ENCODE data around the gene URM1. TPM values are rescaled to one million over a fixed set of nuclear protein-coding genes. Genes with fewer than 3 reads are reported as not detected.

The URM1 gene
- total RNA-seq, 2 donors from 2014 or later, result 25.3 to 71.8 TPM

DNA sequence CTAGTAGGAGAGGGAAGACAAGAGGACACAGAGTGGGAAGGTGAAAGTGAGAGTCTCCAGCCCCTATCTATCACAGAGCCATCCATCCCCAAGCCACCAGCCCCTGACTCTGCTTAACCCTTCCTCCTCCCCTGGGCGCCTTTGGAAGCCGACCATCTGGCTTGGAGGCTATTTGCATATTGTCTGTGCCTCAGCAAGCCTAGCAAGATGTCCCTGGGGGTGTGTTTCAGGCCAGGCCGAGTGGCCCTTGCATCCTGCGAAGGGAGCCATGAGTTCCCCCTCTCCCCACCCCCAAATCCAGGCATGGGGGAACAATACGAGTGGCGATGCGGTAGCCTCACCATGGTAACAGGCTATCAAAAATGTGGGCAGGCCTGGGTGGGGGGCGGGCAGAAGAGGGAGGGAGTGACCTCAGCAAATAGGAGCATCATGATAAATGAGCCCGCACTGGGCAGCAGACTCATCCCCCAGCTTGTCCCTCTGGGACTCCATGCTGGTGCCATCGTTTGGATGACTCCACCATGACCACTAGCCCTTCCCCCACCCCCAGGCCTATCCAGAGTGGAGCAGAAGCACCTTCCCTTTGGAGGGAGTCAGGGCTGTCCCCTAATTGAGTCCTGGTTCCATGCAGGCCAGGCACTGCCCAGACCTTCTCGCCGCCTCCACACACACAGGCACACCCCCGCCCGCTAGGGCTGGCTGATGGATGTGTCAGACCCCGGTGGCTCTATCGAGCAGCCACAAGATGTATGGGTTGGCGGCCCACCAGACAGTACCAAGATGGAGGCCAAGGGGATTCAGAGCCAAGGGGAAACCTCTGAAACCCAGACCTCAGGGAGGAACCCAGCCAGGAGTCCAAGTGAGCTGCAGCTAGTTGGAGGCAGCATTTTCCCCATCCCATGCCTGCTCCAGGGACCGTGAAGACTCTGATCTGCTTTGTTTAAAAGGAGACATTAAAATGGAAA is 14.6 kb downstream of the URM1 start:
- peaks cover 32% of the 10 kb centered on the region for H3K36me3 ChIP-seq
- no peaks in the 10 kb centered on the region for H3K4me1 ChIP-seq (ENCODE audit: control insufficient read depth in 1 of 2, low read depth in 2 of 2)
- H3K4me3 ChIP-seq, result no peak overlapping the region
- DNase-seq (ENCODE audit: low spot score) (no peak), ATAC-seq (ENCODE audit: insufficient number of reproducible peaks, low FRiP score, low read depth) (no peak)
- TF ChIP-seq, protein P1, sequence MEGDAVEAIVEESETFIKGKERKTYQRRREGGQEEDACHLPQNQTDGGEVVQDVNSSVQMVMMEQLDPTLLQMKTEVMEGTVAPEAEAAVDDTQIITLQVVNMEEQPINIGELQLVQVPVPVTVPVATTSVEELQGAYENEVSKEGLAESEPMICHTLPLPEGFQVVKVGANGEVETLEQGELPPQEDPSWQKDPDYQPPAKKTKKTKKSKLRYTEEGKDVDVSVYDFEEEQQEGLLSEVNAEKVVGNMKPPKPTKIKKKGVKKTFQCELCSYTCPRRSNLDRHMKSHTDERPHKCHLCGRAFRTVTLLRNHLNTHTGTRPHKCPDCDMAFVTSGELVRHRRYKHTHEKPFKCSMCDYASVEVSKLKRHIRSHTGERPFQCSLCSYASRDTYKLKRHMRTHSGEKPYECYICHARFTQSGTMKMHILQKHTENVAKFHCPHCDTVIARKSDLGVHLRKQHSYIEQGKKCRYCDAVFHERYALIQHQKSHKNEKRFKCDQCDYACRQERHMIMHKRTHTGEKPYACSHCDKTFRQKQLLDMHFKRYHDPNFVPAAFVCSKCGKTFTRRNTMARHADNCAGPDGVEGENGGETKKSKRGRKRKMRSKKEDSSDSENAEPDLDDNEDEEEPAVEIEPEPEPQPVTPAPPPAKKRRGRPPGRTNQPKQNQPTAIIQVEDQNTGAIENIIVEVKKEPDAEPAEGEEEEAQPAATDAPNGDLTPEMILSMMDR (IDR thresholded peaks at IDR 0.05), result no peak
- no peaks in the 10 kb centered on the region for H3K9me3 ChIP-seq
- H3K27ac ChIP-seq, result no peak overlapping the region
- no peaks in the 10 kb centered on the region for H3K27me3 ChIP-seq (replicated peaks; ENCODE audit: insufficient read depth)

DNA sequence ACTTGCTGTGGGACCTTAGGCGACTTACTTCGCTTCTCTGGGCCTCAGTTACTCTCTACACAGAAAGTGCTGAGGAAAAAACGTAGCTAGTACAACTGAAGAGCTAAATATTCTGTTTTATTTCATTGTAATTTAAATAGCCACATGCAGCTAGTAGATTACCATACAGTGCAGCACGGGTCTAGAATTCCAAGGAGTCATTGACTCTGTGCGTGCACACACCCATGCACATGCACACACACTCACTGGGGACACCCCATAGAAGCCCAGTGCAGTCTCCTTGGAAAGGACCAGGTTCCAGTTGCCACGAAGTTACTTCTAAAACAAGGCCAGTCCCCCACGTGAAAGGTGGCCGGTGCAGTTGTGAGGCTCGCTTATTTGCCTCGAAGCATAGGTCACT is 17.0 kb downstream of the URM1 start:
- H3K9me3 ChIP-seq, result no peaks in the 10 kb centered on the region
- peaks cover 34% of the 10 kb centered on the region for H3K36me3 ChIP-seq
- H3K4me3 ChIP-seq, result no peak overlapping the region
- no peaks in the 10 kb centered on the region for H3K27me3 ChIP-seq (replicated peaks; ENCODE audit: insufficient read depth)
- H3K27ac ChIP-seq, result no peak overlapping the region
- DNase-seq (ENCODE audit: low spot score), result no peak
- ATAC-seq (ENCODE audit: insufficient number of reproducible peaks, low FRiP score, low read depth), result no peak
- TF ChIP-seq, protein P1 (IDR thresholded peaks at IDR 0.05), result no peak
- no peaks in the 10 kb centered on the region for H3K4me1 ChIP-seq (ENCODE audit: control insufficient read depth in 1 of 2, low read depth in 2 of 2)

DNA sequence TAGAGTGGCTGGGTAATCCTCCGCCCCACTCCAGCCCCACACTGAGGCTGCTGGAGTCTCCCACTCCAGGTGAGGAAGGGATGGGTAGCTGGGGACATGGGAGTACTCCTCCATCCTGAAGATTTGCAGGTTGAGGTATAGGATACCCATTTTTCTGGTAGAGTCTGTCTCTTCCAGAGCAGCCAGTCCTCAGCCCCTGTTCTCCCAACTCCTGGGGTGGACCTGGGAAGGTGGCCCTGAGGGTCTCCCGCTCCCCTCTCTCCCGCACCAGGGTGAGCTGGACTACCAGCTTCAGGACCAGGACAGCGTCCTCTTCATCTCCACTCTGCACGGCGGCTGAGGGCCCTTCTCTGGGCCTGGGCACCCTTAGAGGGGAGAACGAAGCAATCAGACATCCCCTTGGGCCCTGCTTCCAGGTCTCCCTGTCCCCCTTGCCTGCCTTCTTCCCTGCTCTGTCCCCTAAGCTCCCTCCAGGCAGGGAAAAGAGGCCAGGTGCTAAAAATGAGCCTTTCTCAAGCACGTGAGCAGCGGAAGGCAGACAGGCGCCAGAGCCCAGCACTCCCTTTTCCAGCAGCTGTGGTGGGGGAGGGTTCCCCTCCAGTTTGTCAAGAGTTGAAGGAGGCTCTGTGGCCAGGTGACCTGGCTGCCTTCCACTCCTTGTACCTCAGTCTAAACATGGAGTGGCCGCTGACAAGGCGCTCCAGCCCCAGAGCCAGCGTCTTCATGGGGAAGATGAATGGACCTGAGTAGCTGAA is 18.4 kb downstream of the URM1 start:
- TF ChIP-seq, protein P1 (IDR thresholded peaks at IDR 0.05), result no peak
- H3K36me3 ChIP-seq, result peaks cover 34% of the 10 kb centered on the region
- no peak for DNase-seq (ENCODE audit: low spot score)

DNA sequence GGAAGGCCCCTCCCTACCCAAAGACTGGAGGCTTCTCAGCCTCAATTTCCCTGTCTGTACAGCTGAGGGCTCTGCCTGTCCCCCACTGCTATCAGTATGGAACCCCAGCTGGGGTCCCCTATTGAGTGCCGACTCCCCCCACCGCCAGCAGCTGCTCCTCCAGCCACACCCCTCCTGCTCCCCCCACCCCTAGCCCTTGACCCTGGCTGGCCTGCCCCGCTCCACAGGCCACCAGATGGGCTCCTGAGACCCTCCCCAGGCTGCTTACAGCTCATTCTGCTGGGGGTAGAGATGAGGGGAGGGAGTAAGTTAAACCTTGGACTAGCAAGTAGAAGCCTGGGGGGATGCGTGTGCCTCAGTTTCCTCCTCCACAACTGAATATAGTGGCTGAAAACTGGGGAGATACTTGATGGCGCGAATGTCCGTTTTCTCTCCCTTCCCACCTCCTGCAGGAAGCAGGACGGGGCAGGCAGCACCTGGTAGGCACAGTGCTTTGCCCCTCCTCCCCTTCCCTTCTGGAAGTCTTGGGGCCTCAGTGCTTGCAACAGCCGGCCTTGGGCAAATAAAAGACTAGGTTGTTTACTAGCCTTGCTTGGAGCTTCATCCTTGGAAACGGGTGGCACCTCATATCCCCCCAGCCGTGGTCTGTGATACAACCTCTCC is 19.1 kb downstream of the URM1 start:
- no peaks in the 10 kb centered on the region for H3K4me1 ChIP-seq (ENCODE audit: control insufficient read depth in 1 of 2, low read depth in 2 of 2)
- peaks cover 34% of the 10 kb centered on the region for H3K36me3 ChIP-seq
- no peaks in the 10 kb centered on the region for H3K9me3 ChIP-seq
- no peak overlapping the region for H3K27ac ChIP-seq
- DNase-seq (ENCODE audit: low spot score), result no peak
- no peak for ATAC-seq (ENCODE audit: insufficient number of reproducible peaks, low FRiP score, low read depth)
- H3K4me3 ChIP-seq, result no peak overlapping the region
- TF ChIP-seq, protein P1 (IDR thresholded peaks at IDR 0.05), result no peak
- H3K27me3 ChIP-seq (replicated peaks; ENCODE audit: insufficient read depth), result no peaks in the 10 kb centered on the region

More for the DNA sequence above, 18.4 kb downstream of the URM1 start:
- Histone ChIP-seq H3K4me3 (no peak overlapping the region), H3K4me1 (ENCODE audit: control insufficient read depth in 1 of 2, low read depth in 2 of 2) (no peaks in the 10 kb centered on the region), H3K27me3 (replicated peaks; ENCODE audit: insufficient read depth) (no peaks in the 10 kb centered on the region), H3K27ac (no peak overlapping the region), H3K9me3 (no peaks in the 10 kb centered on the region)
- ATAC-seq (ENCODE audit: insufficient number of reproducible peaks, low FRiP score, low read depth), result no peak
